ENCODE results near the gene ELP2.
A peak's percentile ranks its signal among the peaks of the same experiment; 100 is the strongest.

Gene ELP2

GRCh38 chr18:36179562-36180355 is 50.1 kb downstream of the ELP2 start:
- Histone ChIP-seq H3K9me3 (ENCODE audit: control insufficient read depth, insufficient read depth, low read depth, low read length) (no peaks in the 10 kb centered on the region), H3K4me3 (ENCODE audit: low read depth, low read length) (no peak overlapping the region), H3K4me1 (ENCODE audit: control insufficient read depth, insufficient read depth, low read length) (no peaks in the 10 kb centered on the region), H3K36me3 (ENCODE audit: control insufficient read depth in 2 of 2, insufficient read depth in 1 of 2, low read length in 2 of 2) (peaks cover 2 to 31% of the 10 kb centered on the region in 2 experiments; a peak in 2 of 3 replicates), H3K27ac (ENCODE audit: extremely low read depth, low read depth, low read length) (no peak overlapping the region)
- no peak for TF ChIP-seq PRDM10 (tag by site-specific recombination; IDR thresholded peaks at IDR 0.05)
- no peak for TF ChIP-seq WT1 (tag by site-specific recombination; IDR thresholded peaks at IDR 0.05)
- TF ChIP-seq ZNF768 (tag by site-specific recombination; IDR thresholded peaks at IDR 0.05): no peak
- peak; percentile 95 for TF ChIP-seq PRDM1 (tag by site-specific recombination; IDR thresholded peaks at IDR 0.05)
- ChIA-PET CTCF (interaction anchor here (0.6 kb wide), 1 partner anchor 81 kb away, joined by 4 read pairs; no protein-coding TSS in a partner anchor), POLR2A (no interaction called here)

GRCh38 chr18:36181441-36181840 is 51.7 kb downstream of the ELP2 start:
- peaks cover 0 to 15% of the 10 kb centered on the region in 2 experiments; a peak in 1 of 3 replicates for H3K36me3 ChIP-seq (ENCODE audit: control insufficient read depth in 2 of 2, insufficient read depth in 1 of 2, low read length in 2 of 2)
- H3K27ac ChIP-seq (ENCODE audit: extremely low read depth, low read depth, low read length): no peak overlapping the region
- H3K4me3 ChIP-seq (ENCODE audit: low read depth, low read length): no peak overlapping the region
- no peaks in the 10 kb centered on the region for H3K9me3 ChIP-seq (ENCODE audit: control insufficient read depth, insufficient read depth, low read depth, low read length)
- no peaks in the 10 kb centered on the region for H3K4me1 ChIP-seq (ENCODE audit: control insufficient read depth, insufficient read depth, low read length)
- POLR2A ChIA-PET: no interaction called here
- CTCF ChIA-PET: interaction anchor here (1.6 kb wide), 1 partner anchor 103 kb away, joined by 3 read pairs; no protein-coding TSS in a partner anchor
- TF ChIP-seq ZNF600 (tag by site-specific recombination; IDR thresholded peaks at IDR 0.05) (0 out of 2 replicates have a peak, but pooled peaks have one; percentile 26), ZBTB11 (tag by site-specific recombination; conservative IDR thresholded peaks at IDR 0.05; ENCODE audit: low read depth) (no peak), ZNF23 (tag by site-specific recombination; IDR thresholded peaks at IDR 0.05; ENCODE audit: borderline replicate concordance) (no peak), PRDM10 (tag by site-specific recombination; IDR thresholded peaks at IDR 0.05) (peak; percentile 90), ZSCAN18 (tag by site-specific recombination; IDR thresholded peaks at IDR 0.05) (no peak), ZNF660 (tag by site-specific recombination; IDR thresholded peaks at IDR 0.05) (0 out of 2 replicates have a peak, but pooled peaks have one; percentile 53)
